Spleen (tissue), 11 donors: Measurements from ENCODE around the gene ALDH1A2. TPM values are rescaled to one million over a fixed set of nuclear protein-coding genes. Genes with fewer than 3 reads are reported as not detected.

Experiments used
- DNase-seq: peaks from one replicate; pipeline ENCODE4 v3.0.0-alpha.2; 2020
- H3K27ac ChIP-seq, 8 donors: fragments of 200-600 bp; sonication (generic) in 7 of 8; 1 replicate in 4 of 8; 2 replicates in 4 of 8; pipeline versions ENCODE4 v1.5.0 to v1.8.0; 2016 to 2021; ENCODE audit warnings: inconsistent platforms in 4 of 8, mild to moderate bottlenecking in 4 of 8, moderate library complexity in 1 of 8
- H3K27me3 ChIP-seq, 7 donors: fragments of 200-600 bp; sonication (generic) in 6 of 7; replicated peaks in 1 of 7; 1 replicate in 4 of 7; 2 replicates in 3 of 7; pipeline versions ENCODE4 v1.5.0 to v1.8.0; 2016 to 2021; ENCODE audit warnings: inconsistent platforms in 3 of 7, mild to moderate bottlenecking in 1 of 7
- H3K36me3 ChIP-seq, 6 donors: fragments of 200-600 bp; sonication (generic) in 5 of 6; 1 replicate in 4 of 6; 2 replicates in 2 of 6; pipeline versions ENCODE4 v1.5.0 to v1.8.0; 2016 to 2021; ENCODE audit warnings: inconsistent platforms in 2 of 6
- H3K4me1 ChIP-seq, 6 donors: fragments of 200-600 bp; sonication (generic) in 5 of 6; 1 replicate in 3 of 6; 2 replicates in 3 of 6; pipeline versions ENCODE4 v1.5.0 to v1.8.0; 2016 to 2021; ENCODE audit warnings: inconsistent platforms in 3 of 6
- H3K4me3 ChIP-seq, 8 donors: fragments of 200-600 bp; sonication (generic) in 7 of 8; 1 replicate in 4 of 8; 2 replicates in 4 of 8; pipeline versions ENCODE4 v1.5.0 to v1.8.0; 2016 to 2021; ENCODE audit warnings: inconsistent platforms in 4 of 8, mild to moderate bottlenecking in 4 of 8, moderate library complexity in 2 of 8
- H3K9me3 ChIP-seq, 8 donors: fragments of 200-600 bp; sonication (generic) in 7 of 8; 1 replicate in 4 of 8; 2 replicates in 4 of 8; pipeline versions ENCODE4 v1.5.0 to v1.8.0; 2016 to 2021; ENCODE audit warnings: inconsistent platforms in 4 of 8
- CTCF ChIP-seq, 11 experiments: fragments of 200-600 bp in 7 of 11; fragments of 450-650 bp in 4 of 11; sonication (generic) in 4 of 11; IDR thresholded peaks in 8 of 11; conservative IDR thresholded peaks in 3 of 11; 1 replicate in 7 of 11; 2 replicates in 4 of 11; pipeline versions ENCODE4 v1.4.0 to v1.8.0; 2016 to 2021; ENCODE audit warnings: antibody characterized with exemption in 11 of 11, inconsistent platforms in 4 of 11, mild to moderate bottlenecking in 1 of 11
- POLR2A ChIP-seq, 3 donors: fragments of 450-650 bp; IDR thresholded peaks; one replicate each; pipeline ENCODE4 v1.5.1; 2017; ENCODE audit warnings: antibody characterized with exemption in 3 of 3, mild to moderate bottlenecking in 1 of 3
- POLR2AphosphoS5 ChIP-seq, 3 donors: sonication (generic); formaldehyde crosslinking; IDR thresholded peaks; one replicate each; pipeline ENCODE4 v1.5.1; 2017; ENCODE audit warnings: antibody characterized with exemption in 3 of 3
- WGBS, 5 donors: extraction: QIAGEN DNeasy Blood & Tissue Kit in 3 of 5; methylation state at CpG; one replicate each; pipeline versions ENCODE4 v1.1.5 to v1.1.7; 2013 to 2018; 5-methylcytosine and 5-hydroxymethylcytosine counted together
- intact Hi-C: fragments of 100-400 bp; cut with DNase I; formaldehyde crosslinking; loops from one replicate; pipeline ENCODE4 v1.15.0; 2023; ENCODE audit warnings: low total_unique reads
- polyA plus RNA-seq, 3 donors: library from polyadenylated mRNA; stranded (reverse); fragments of 200-250 nt; gene quantifications; one replicate each; pipeline ENCODE4 v1.2.1, GENCODE V29; 2013
- total RNA-seq, 7 donors: library from RNA; depleted of rRNA in 3 of 7; stranded (reverse); fragments of >200 nt in 3 of 7; fragmentation: NEBNext Ultra II Directional in 4 of 7; extraction: Animal tissue kit (Norgen Biotek cat#: 25700) in 4 of 7; gene quantifications; one replicate each; pipeline versions ENCODE4 v1.1.0 to v1.2.1, GENCODE V29; 2016 to 2021
- donor health status: healthy with polysubstance abuse.
- donor health status: DM: no; HTN: no; CAD: no; lungs with moderate emphysema.
- donor health status: DM: no; HTN: no; CAD: no.
- donor health status: Bipolar disorder and iron deficiency.
- donor health status: healthy.
- donor health status: DM: no; HTN: no; CAD: no.
- donor health status: DM: yes; HTN: yes; CAD: no.

ALDH1A2 gene
- total and polyA plus RNA-seq, 10 donors, result 0.26 to 20.3 (median 4.8) TPM

GRCh38 chr15:58026552-58026951 is 39.0 kb downstream of the ALDH1A2 start:
- no peak overlapping the region for H3K27ac ChIP-seq
- 71 to 94% (median 93%) methylated on average over 1 to 7 of the region's 7 CpGs for WGBS, 5 donors
- no peak for DNase-seq
- peaks cover 0 to 74% (median 64%) of the 10 kb centered on the region in 8 donors for H3K9me3 ChIP-seq
- TF ChIP-seq CTCF (IDR thresholded peaks at IDR 0.05 in 8 of 11, conservative IDR thresholded peaks at IDR 0.05 in 3 of 11), result no peak
- TF ChIP-seq POLR2A (IDR thresholded peaks at IDR 0.05), result no peak
- TF ChIP-seq POLR2AphosphoS5 (IDR thresholded peaks at IDR 0.05), result no peak
- no peaks in the 10 kb centered on the region for H3K36me3 ChIP-seq
- no peak overlapping the region for H3K4me3 ChIP-seq
- intact Hi-C loops, result no loop called here
- H3K4me1 ChIP-seq, result no peaks in the 10 kb centered on the region
- peaks cover 0 to 3% (median 0%) of the 10 kb centered on the region in 7 donors for H3K27me3 ChIP-seq

GRCh38 chr15:58026051-58026450 is 39.5 kb downstream of the ALDH1A2 start:
- peaks cover 0 to 74% (median 64%) of the 10 kb centered on the region in 8 donors for H3K9me3 ChIP-seq
- intact Hi-C loops, result no loop called here
- 94 to 100% (median 100%) methylated on average over 1 of the region's 1 CpG for WGBS, 5 donors

GRCh38 chr15:58021332-58022230 is 43.9 kb downstream of the ALDH1A2 start:
- H3K4me1 ChIP-seq, result no peaks in the 10 kb centered on the region
- H3K4me3 ChIP-seq, result no peak overlapping the region
- no peak for DNase-seq
- intact Hi-C loops, result no loop called here
- no peaks in the 10 kb centered on the region for H3K36me3 ChIP-seq
- H3K9me3 ChIP-seq, result peaks cover 0 to 50% (median 41%) of the 10 kb centered on the region in 8 donors
- no peak overlapping the region for H3K27ac ChIP-seq
- TF ChIP-seq POLR2AphosphoS5 (IDR thresholded peaks at IDR 0.05) (no peak), POLR2A (IDR thresholded peaks at IDR 0.05) (no peak), CTCF (IDR thresholded peaks at IDR 0.05 in 8 of 11, conservative IDR thresholded peaks at IDR 0.05 in 3 of 11) (no peak)
- 57 to 76% (median 74%) methylated on average over 9 of the region's 9 CpGs for WGBS, 5 donors
- H3K27me3 ChIP-seq, result peaks cover 0 to 2% (median 0%) of the 10 kb centered on the region in 7 donors

More at GRCh38 chr15:58026051-58026450, 39.5 kb downstream of the ALDH1A2 start:
- no peak for DNase-seq
- Histone ChIP-seq H3K27ac (no peak overlapping the region), H3K4me3 (no peak overlapping the region), H3K4me1 (no peaks in the 10 kb centered on the region), H3K27me3 (peaks cover 0 to 3% (median 0%) of the 10 kb centered on the region in 7 donors), H3K36me3 (no peaks in the 10 kb centered on the region)
- TF ChIP-seq CTCF (IDR thresholded peaks at IDR 0.05 in 8 of 11, conservative IDR thresholded peaks at IDR 0.05 in 3 of 11) (no peak), POLR2A (IDR thresholded peaks at IDR 0.05) (no peak), POLR2AphosphoS5 (IDR thresholded peaks at IDR 0.05) (no peak)
